ENCODE results near the gene PCDHGC4.

PCDHGC4 gene

DNA sequence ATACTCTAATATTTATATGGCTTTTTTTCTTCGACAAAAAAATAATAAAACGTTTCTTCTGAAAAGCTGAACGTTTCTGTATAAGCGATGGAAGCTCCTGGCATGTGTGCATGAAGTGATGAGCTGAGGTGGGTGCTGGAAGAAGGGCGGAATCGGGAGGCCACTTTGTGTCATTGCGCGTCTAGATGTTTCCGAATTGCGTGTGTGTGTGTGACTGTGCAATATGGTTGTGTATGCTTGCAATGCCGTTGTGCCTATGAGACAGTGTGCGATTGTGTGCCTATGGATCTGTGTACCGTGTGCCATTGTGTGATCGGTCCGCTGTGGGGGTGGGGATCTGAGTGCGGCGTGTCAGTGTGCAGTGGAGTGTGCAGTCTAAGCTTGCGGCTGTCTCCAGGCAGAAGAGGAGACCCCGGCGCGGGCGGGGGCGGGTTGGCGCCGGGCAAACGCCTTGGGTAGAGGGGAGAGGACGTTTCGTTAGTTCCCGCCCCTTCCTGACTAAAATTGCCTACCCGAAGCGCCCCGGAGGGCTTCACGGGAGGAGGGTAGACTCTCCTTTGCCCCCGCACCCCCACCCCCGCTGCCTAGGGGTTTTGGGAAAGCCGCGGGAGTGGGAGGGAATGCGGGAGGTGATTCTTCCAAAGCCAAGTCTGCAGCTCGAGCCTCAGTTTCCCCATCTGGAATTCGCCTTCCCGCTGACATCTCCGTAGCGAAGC, 28.2 kb downstream of the PCDHGC4 start:
- peak; percentile 41 for DNase-seq

DNA sequence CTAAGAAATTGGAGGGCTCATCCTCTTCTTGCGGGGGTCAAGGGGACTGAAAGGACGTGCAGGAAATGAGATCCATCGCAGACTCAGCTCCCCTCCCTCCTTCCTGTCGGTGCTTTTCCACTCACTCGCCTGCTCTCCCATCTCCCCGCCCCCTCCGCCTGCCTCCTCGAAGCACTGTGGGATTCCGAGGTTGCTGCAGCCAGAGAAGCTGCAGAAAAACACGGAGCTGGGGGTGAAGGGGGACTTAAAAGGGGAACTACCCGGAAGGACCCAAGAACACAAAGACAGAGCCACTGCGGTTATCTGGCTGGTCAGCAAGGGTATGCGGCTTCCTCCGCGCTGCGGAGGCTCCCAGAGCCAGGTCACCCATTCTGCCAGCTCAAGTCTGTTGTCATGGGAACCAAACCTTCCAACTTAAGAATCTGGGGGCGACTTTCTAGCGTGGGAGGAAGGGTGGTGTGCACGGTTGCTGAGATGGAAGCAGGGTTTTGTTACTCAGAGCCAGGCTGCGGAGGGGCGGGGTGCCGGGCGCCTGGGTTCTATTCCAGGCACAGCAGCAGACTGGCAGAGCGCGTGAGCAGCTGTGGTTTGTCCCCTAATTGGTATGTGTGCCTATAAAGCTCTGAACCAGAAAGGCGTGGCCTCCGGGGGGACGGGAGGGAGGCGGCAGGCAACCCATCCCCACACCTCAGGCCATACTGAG, 28.9 kb downstream of the PCDHGC4 start:
- DNase-seq: peak; percentile 87

DNA sequence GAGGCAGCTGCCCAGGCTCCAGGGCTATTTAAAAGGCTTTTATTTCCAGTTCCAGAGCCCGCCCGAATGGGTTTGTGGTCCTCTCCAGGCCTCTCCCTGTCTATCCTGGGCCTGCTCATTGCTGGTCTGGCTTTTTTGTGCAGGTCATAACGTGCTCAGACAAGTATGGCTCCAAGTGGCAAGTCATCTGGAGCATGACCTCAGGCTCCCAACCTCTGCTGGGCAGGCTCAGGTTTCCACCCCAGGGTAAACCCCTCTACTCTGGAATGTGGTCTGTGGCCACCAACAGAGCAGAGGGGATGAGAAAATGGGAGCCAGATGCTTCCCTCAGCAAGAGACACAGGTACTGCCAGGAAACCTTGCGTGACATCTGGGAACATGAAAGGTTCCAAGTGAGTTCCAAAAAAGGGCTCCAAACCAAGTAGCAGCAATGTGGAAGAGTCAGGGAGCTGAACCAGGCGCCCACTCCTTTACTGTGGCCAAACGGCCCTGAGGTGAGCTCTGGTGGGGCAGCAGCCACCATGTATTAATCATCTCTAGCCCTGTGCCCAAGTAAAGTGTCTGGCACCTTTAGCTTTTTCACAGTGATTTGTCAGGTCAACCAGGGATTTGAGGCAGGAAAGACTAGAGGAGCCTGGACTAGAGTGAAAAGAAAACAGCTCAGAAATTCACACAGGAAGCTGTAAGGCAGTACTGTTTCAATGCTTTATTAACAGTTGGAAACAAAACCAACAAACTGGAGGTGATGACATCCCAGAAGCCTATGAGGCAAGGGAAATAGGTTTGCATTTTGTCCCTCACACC, 29.7 kb downstream of the PCDHGC4 start:
- DNase-seq: peak; percentile 77

GRCh38 chr5:141515141-141515540, 30.3 kb downstream of the PCDHGC4 start:
- DNase-seq: no peak

- no peak for DNase-seq
Measured at GRCh38 chr5:141515946-141516671, 31.3 kb downstream of the PCDHGC4 start.

GRCh38 chr5:141516672-141517025, 31.8 kb downstream of the PCDHGC4 start:
- DNase-seq: no peak

DNA sequence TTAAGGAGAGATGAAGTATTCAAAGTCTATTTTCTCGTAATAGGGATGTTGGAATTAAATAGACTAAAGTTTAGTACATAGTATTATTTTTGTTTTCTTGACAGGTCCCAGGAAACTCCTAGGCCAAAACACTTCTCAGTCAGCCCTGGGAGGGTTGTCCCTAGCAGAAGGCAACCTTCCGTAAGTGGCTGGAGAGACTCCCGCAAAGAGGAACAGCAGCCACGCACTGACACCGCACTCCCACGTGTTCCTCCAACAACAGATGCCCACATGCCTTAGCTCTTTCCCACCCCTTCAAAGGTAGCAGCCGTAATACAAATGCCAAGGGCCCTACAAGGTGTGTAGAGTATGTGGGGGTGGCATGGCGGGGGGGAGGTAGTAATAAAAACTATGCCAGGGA, 32.5 kb downstream of the PCDHGC4 start:
- no peak for DNase-seq

- peak; percentile 39 for DNase-seq
Measured at GRCh38 chr5:141517880-141518617, 33.2 kb downstream of the PCDHGC4 start.

GRCh38 chr5:141518618-141519015, 33.8 kb downstream of the PCDHGC4 start:
- DNase-seq: peak; percentile 22

- no peak for DNase-seq
Measured at GRCh38 chr5:141519605-141520565, 35.1 kb downstream of the PCDHGC4 start.

DNA sequence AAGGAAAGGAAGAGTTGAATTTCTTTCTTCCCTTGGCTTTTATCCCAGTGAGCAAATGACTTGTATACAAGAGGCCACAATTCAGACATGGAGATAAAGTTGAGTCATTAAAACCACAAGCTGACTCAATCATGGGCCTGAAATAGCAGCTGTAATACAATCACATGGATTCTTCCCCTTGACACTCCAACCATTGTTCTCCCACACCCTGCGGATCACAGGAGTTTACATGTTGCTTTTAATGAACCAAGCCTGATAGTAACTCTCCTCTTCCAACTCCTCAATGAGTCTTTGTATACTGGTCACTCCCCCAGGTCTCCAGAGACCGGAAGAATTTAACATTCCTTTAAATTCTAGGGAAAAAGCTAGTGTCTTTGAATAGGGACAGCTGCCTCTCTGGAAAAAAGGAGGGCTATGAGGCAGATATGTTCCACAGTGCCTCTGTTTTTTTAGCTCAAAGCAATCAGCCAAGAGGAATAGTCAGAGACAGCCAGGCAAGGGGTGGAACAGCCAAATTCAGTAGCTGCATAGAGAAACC, 36.5 kb downstream of the PCDHGC4 start:
- DNase-seq: peak; percentile 98

- no peak for DNase-seq
Measured at GRCh38 chr5:141522301-141522700, 37.5 kb downstream of the PCDHGC4 start.

DNA sequence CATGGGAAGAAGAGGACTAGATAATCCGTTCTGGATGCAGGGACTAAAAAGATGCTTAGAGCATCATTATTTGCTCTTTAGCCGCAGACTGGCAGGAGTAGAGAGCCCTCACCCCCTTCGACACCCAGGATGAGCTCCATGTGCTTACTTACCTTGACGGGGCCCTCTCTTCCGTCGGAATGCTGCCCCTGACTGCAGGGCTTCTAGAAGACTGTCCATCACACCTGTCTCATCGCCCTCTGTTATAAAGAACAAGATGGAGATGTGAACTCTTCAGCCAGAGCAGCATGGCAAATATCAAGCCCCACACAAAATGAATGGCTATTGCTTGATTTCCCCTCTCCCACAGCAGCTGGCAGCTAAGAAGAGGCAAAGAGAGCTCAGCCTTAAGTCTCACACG, 39.2 kb downstream of the PCDHGC4 start:
- no peak for DNase-seq

GRCh38 chr5:141524604-141525597, 40.1 kb downstream of the PCDHGC4 start:
- DNase-seq: peak; percentile 93

GRCh38 chr5:141525653-141526052, 40.8 kb downstream of the PCDHGC4 start:
- no peak for DNase-seq

DNA sequence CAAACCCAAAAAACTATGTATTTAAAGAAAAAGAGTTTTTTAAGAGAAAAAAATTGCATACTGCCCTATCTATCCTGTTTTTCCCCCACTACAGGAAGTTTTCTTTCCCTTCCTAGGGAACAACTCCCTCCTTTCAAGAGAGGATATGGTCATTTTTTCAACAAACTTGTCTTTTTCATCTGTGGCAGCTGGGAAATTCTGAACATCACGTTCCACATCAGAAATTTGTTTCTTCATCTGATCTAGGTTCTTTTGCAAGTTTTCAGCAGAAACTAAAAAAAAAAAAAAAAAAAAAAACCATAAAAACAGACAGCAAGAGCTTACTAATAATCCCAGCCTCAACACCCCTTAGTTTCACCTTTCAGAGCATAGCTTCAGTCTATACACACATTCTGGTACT, 42.6 kb downstream of the PCDHGC4 start:
- no peak for DNase-seq

DNA sequence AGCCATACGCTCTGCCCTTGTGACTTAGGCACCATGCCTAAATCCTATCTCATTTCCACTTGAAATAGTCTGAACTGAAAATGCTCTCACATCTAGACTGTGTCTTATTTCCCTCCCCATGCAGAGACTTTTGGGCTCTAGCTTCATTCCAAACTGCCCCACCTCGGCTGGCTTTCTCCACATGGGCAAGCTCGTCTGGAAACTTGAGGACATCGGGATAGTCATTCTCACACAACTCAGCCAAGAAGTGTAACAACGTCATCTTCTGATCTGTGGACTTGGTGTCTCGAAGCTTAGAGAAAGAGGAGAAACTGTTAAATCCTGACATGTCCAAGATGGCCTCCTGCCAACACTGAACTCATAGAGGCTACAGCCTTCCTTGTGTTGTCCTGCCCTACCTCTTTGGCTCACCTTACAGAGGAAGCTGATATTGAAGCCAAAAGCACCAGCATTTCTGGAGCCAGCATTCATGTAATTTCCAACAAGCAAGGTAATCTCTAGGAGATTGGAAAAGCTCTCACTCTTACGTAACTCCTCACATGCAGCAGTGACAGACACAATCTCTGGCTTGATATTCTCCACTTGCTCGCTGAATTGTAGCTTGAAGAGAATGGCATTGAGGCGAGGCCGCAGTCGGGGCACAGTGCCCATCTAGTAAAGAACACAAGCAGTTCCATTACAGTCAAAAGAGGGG, 43.6 kb downstream of the PCDHGC4 start:
- no peak for DNase-seq

DNA sequence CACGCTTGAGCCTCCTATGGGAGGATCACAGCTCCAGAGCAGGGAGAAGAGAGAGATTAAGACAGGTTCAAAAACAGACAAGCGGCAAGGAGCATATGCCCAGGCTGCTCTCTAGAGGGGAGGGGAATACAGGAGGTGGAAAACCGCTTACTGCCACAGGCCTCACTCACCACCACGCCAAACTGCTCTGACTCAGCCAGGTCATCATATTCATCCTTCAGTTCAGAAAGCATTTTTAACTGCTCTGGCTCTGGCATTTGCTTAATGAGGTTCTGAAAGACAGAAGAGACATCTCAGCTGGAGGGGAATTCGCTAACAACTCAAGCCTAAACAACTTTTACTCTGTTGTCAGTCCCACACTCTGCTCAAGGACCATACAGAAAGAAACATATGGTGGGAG, 44.2 kb downstream of the PCDHGC4 start:
- peak; percentile 69 for DNase-seq

DNA sequence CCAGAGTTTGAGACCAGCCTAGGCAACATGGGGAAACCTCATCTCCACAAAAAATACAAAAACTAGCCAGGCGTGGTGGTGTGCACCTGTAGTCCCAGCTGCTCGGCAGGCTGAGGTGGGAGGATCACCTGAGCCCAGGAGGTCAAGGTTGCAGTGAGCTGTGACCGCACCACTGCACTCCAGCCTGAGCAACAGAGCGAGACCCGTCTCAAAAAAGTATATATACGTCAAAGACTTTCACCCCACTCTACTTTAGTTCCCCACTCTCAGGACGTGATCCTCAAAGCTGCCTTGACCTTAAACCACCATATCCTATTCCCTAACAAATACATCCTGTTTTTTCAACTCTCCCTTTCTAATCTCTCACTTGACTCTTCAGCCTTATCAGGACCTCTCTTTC, 45.0 kb downstream of the PCDHGC4 start:
- DNase-seq: no peak
